IPS DF 6.9 (cell line): ENCODE results near the gene TEX10.

Experiments used
- DNase-seq: peaks from one replicate; pipeline ENCODE4 v3.0.0-alpha.2; 2013; ENCODE audit warnings: low read depth, low spot score
- H3K27ac ChIP-seq: one replicate; pipeline ENCODE4 v1.5.1; 2013; ENCODE audit warnings: low read length, control low read depth
- H3K27me3 ChIP-seq: 2 replicates; pipeline ENCODE4 v1.6.1; 2013; ENCODE audit warnings: mild to moderate bottlenecking, low read length; ENCODE audit not compliant: control insufficient read depth, insufficient read depth
- H3K36me3 ChIP-seq: 2 replicates; pipeline ENCODE4 v1.6.1; 2013; ENCODE audit warnings: low read length; ENCODE audit not compliant: control insufficient read depth, insufficient read depth
- H3K4me1 ChIP-seq: 2 replicates; pipeline ENCODE4 v1.6.1; 2013; ENCODE audit warnings: low read length; ENCODE audit not compliant: control insufficient read depth, insufficient read depth
- H3K4me3 ChIP-seq: 2 replicates; pipeline ENCODE4 v1.5.1; 2013; ENCODE audit warnings: mild to moderate bottlenecking, low read length
- H3K9me3 ChIP-seq: 2 replicates; pipeline ENCODE4 v1.6.1; 2013; ENCODE audit warnings: low read length, inconsistent platforms; ENCODE audit not compliant: control insufficient read depth, insufficient read depth
- WGBS: extraction: QIAGEN DNeasy Blood & Tissue Kit; methylation state at CpG from one replicate; pipeline ENCODE4 v1.1.7; 2013; ENCODE audit warnings: mixed read lengths, missing lambda C conversion rate; ENCODE audit not compliant: insufficient read length, insufficient coverage; 5-methylcytosine and 5-hydroxymethylcytosine counted together

The TEX10 gene

GRCh38 chr9:100372648-100373047 lies 19.9 kb upstream of the TEX10 start:
- H3K9me3 ChIP-seq: no peaks in the 10 kb centered on the region
- H3K36me3 ChIP-seq: no peaks in the 10 kb centered on the region
- no peak for DNase-seq
- H3K4me3 ChIP-seq: no peak overlapping the region
- no CpG with 5 or more reads among the region's 3 CpGs for WGBS
- H3K27me3 ChIP-seq: no peaks in the 10 kb centered on the region; the same call in 1 of the 2 replicates
- no peaks in the 10 kb centered on the region for H3K4me1 ChIP-seq
- H3K27ac ChIP-seq: no peak overlapping the region

- no peaks in the 10 kb centered on the region; the same call in 1 of the 2 replicates for H3K27me3 ChIP-seq
- H3K9me3 ChIP-seq: no peaks in the 10 kb centered on the region
- no CpG with 5 or more reads among the region's 7 CpGs for WGBS
Measured at GRCh38 chr9:100370064-100370723, 17.5 kb upstream of the TEX10 start.

GRCh38 chr9:100368672-100369071 lies 15.9 kb upstream of the TEX10 start:
- Histone ChIP-seq H3K27me3 (no peaks in the 10 kb centered on the region; the same call in 1 of the 2 replicates), H3K36me3 (no peaks in the 10 kb centered on the region), H3K9me3 (no peaks in the 10 kb centered on the region), H3K4me1 (no peaks in the 10 kb centered on the region), H3K27ac (no peak overlapping the region), H3K4me3 (no peak overlapping the region)
- DNase-seq: no peak
- WGBS: no CpG with 5 or more reads among the region's 9 CpGs

More at GRCh38 chr9:100370064-100370723, 17.5 kb upstream of the TEX10 start:
- Histone ChIP-seq H3K27ac (no peak overlapping the region), H3K4me3 (no peak overlapping the region), H3K36me3 (no peaks in the 10 kb centered on the region), H3K4me1 (no peaks in the 10 kb centered on the region)
- DNase-seq: no peak

- no peak overlapping the region for H3K4me3 ChIP-seq
- no peaks in the 10 kb centered on the region for H3K36me3 ChIP-seq
- no peak for DNase-seq
- no peak overlapping the region for H3K27ac ChIP-seq
- no peaks in the 10 kb centered on the region for H3K9me3 ChIP-seq
- no peaks in the 10 kb centered on the region for H3K4me1 ChIP-seq
- WGBS: no CpG with 5 or more reads among the region's 5 CpGs
- no peaks in the 10 kb centered on the region for H3K27me3 ChIP-seq
Measured at GRCh38 chr9:100366121-100366520, 13.4 kb upstream of the TEX10 start.

GRCh38 chr9:100364013-100364412 lies 11.3 kb upstream of the TEX10 start:
- no peaks in the 10 kb centered on the region for H3K4me1 ChIP-seq
- H3K9me3 ChIP-seq: no peaks in the 10 kb centered on the region
- no peak overlapping the region for H3K4me3 ChIP-seq
- no peak overlapping the region for H3K27ac ChIP-seq
- DNase-seq: no peak
- WGBS: no CpG with 5 or more reads among the region's 8 CpGs
- H3K27me3 ChIP-seq: no peaks in the 10 kb centered on the region
- H3K36me3 ChIP-seq: no peaks in the 10 kb centered on the region

- no peaks in the 10 kb centered on the region for H3K4me1 ChIP-seq
- H3K4me3 ChIP-seq: no peak overlapping the region
- H3K9me3 ChIP-seq: no peaks in the 10 kb centered on the region
- H3K36me3 ChIP-seq: no peaks in the 10 kb centered on the region; the same call in 1 of the 2 replicates
- H3K27ac ChIP-seq: no peak overlapping the region
- no CpG with 5 or more reads among the region's 3 CpGs for WGBS
- no peaks in the 10 kb centered on the region for H3K27me3 ChIP-seq
- no peak for DNase-seq
Measured at GRCh38 chr9:100359057-100359456, 6.3 kb upstream of the TEX10 start.

- Histone ChIP-seq H3K36me3 (no peaks in the 10 kb centered on the region; the same call in 1 of the 2 replicates), H3K4me1 (no peaks in the 10 kb centered on the region), H3K9me3 (no peaks in the 10 kb centered on the region), H3K4me3 (no peak overlapping the region), H3K27ac (no peak overlapping the region), H3K27me3 (no peaks in the 10 kb centered on the region)
- DNase-seq: no peak
- WGBS: no CpG with 5 or more reads among the region's 1 CpG
Measured at GRCh38 chr9:100357501-100357900, 4.8 kb upstream of the TEX10 start.

GRCh38 chr9:100355561-100355960 lies 2.8 kb upstream of the TEX10 start:
- no peak for DNase-seq
- no peak overlapping the region for H3K4me3 ChIP-seq
- no peaks in the 10 kb centered on the region for H3K9me3 ChIP-seq
- H3K4me1 ChIP-seq: peaks cover 2% of the 10 kb centered on the region; the same call in 1 of the 2 replicates
- no peak overlapping the region for H3K27ac ChIP-seq
- no CpG with 5 or more reads among the region's 2 CpGs for WGBS
- no peaks in the 10 kb centered on the region; the same call in 1 of the 2 replicates for H3K36me3 ChIP-seq
- no peaks in the 10 kb centered on the region for H3K27me3 ChIP-seq

GRCh38 chr9:100354121-100354800 lies 1.5 kb upstream of the TEX10 start:
- H3K4me1 ChIP-seq: peaks cover 4% of the 10 kb centered on the region; the same call in 1 of the 2 replicates
- no peaks in the 10 kb centered on the region; the same call in 1 of the 2 replicates for H3K36me3 ChIP-seq
- H3K27ac ChIP-seq: no peak overlapping the region
- H3K4me3 ChIP-seq: no peak overlapping the region
- no peaks in the 10 kb centered on the region for H3K27me3 ChIP-seq
- no CpG with 5 or more reads among the region's 2 CpGs for WGBS
- DNase-seq: no peak
- H3K9me3 ChIP-seq: no peaks in the 10 kb centered on the region

GRCh38 chr9:100352201-100352726 lies 478 bp downstream of the TEX10 start:
- H3K4me1 ChIP-seq: peaks cover 5% of the 10 kb centered on the region; the same call in 1 of the 2 replicates
- H3K27ac ChIP-seq: no peak overlapping the region
- peak overlapping the region; percentile 88 for H3K4me3 ChIP-seq
- no CpG with 5 or more reads among the region's 43 CpGs for WGBS
- no peak for DNase-seq
- no peaks in the 10 kb centered on the region; the same call in 1 of the 2 replicates for H3K36me3 ChIP-seq
- H3K9me3 ChIP-seq: no peaks in the 10 kb centered on the region
- no peaks in the 10 kb centered on the region for H3K27me3 ChIP-seq
